PFSK-1 (cell line): ENCODE data around the gene CENPM.

Source experiments
- FOXP2 ChIP-seq: optimal IDR thresholded peaks from 2 replicates; pipeline ENCODE3; 2011; ENCODE audit warnings: borderline replicate concordance, control low read depth, inconsistent platforms; ENCODE audit not compliant: insufficient read depth; ENCODE audit errors: extremely low read length, extremely low read depth
- POLR2AphosphoS5 ChIP-seq: IDR thresholded peaks from 2 replicates; pipeline ENCODE4 v1.6.1; 2012; ENCODE audit warnings: low read depth, mild to moderate bottlenecking, control low read depth, low read length, moderate library complexity
- SIN3A ChIP-seq: IDR thresholded peaks from 2 replicates; pipeline ENCODE4 v1.6.1; 2012; ENCODE audit warnings: mild to moderate bottlenecking, low read length, moderate library complexity, borderline replicate concordance; ENCODE audit not compliant: insufficient read depth
- TAF1 ChIP-seq: IDR thresholded peaks from 2 replicates; pipeline ENCODE4 v1.6.1; 2012; ENCODE audit warnings: low read length, control low read depth, borderline replicate concordance; ENCODE audit not compliant: insufficient read depth
- TF ChIP-seq, protein P1 (sequence below), 2 experiments: IDR thresholded peaks; 2 replicates each; pipeline versions ENCODE4 v1.6.1 to v1.8.0; 2011 to 2012; ENCODE audit warnings: low read depth in 2 of 2, low read length in 2 of 2, control low read depth in 1 of 2, inconsistent platforms in 1 of 2, mild to moderate bottlenecking in 1 of 2, moderate library complexity in 1 of 2; ENCODE audit not compliant: insufficient read depth in 1 of 2

DNA sequence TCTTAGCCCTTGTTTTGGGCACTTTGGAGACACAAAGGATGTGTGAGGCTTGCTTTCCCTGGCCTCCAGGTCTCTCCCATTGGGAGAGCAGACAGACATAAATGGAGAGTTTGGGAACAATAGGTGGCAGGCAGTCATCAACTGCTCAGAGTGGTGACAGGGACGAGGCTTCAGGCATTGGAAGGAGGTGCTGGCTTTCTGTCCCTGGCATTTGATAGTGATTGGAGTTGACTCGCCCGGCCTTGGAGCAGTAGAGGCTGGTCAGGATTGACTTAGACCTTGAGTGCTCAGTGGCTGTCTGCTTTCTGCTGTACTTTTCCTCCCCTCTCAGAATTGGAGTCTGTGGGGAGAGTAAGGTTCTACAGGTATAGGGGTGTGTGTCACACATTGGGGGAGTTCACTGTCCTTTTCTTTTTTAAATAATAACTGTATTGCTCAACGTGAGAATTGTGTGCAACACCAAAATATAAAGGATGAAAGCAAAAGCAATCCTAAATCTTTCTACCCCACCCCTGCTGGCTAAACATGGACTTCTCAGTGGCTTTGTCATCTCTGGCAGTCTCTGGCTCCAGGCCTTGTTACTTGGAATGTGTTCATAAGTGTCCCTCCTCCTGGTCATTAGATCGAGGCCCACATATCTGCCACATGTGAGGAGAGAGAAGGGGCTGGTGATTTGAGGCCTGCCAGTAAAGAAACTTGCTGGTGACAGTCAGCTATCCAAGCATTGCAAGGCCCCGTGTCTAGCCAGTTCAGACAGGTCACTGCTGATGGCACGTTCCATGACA lies 53.2 kb downstream of the CENPM start:
- TF ChIP-seq, protein P1, sequence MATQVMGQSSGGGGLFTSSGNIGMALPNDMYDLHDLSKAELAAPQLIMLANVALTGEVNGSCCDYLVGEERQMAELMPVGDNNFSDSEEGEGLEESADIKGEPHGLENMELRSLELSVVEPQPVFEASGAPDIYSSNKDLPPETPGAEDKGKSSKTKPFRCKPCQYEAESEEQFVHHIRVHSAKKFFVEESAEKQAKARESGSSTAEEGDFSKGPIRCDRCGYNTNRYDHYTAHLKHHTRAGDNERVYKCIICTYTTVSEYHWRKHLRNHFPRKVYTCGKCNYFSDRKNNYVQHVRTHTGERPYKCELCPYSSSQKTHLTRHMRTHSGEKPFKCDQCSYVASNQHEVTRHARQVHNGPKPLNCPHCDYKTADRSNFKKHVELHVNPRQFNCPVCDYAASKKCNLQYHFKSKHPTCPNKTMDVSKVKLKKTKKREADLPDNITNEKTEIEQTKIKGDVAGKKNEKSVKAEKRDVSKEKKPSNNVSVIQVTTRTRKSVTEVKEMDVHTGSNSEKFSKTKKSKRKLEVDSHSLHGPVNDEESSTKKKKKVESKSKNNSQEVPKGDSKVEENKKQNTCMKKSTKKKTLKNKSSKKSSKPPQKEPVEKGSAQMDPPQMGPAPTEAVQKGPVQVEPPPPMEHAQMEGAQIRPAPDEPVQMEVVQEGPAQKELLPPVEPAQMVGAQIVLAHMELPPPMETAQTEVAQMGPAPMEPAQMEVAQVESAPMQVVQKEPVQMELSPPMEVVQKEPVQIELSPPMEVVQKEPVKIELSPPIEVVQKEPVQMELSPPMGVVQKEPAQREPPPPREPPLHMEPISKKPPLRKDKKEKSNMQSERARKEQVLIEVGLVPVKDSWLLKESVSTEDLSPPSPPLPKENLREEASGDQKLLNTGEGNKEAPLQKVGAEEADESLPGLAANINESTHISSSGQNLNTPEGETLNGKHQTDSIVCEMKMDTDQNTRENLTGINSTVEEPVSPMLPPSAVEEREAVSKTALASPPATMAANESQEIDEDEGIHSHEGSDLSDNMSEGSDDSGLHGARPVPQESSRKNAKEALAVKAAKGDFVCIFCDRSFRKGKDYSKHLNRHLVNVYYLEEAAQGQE (IDR thresholded peaks at IDR 0.05; ENCODE audit: insufficient read depth in 1 of 2, low read depth in 2 of 2, low read length in 2 of 2), result no peak
- TF ChIP-seq POLR2AphosphoS5 (no peak), TAF1 (no peak), SIN3A (no peak), FOXP2 (no peak)
